ENCODE results near the gene SHANK3.

SHANK3 gene

GRCh38 chr22:50678651-50679521, 6.3 kb downstream of the SHANK3 start:
- DNase-seq (ENCODE audit: low read depth): no peak

- no peak for DNase-seq (ENCODE audit: low read depth)
Observed at GRCh38 chr22:50683086-50683993, 10.7 kb downstream of the SHANK3 start.

- no peak for DNase-seq (ENCODE audit: low read depth)
Observed at GRCh38 chr22:50683994-50684371, 11.4 kb downstream of the SHANK3 start.

- no peak for DNase-seq (ENCODE audit: low read depth)
Observed at GRCh38 chr22:50684501-50684900, 11.9 kb downstream of the SHANK3 start.

- no peak for DNase-seq (ENCODE audit: low read depth)
Observed at GRCh38 chr22:50684986-50685385, 12.4 kb downstream of the SHANK3 start.

GRCh38 chr22:50686794-50687193, 14.2 kb downstream of the SHANK3 start:
- no peak for DNase-seq (ENCODE audit: low read depth)

- DNase-seq (ENCODE audit: low read depth): no peak
Observed at GRCh38 chr22:50687829-50688228, 15.2 kb downstream of the SHANK3 start.

- DNase-seq (ENCODE audit: low read depth): no peak
Observed at GRCh38 chr22:50688448-50688847, 15.8 kb downstream of the SHANK3 start.

- DNase-seq (ENCODE audit: low read depth): no peak
Observed at GRCh38 chr22:50691521-50691920, 18.9 kb downstream of the SHANK3 start.

GRCh38 chr22:50693462-50693861, 20.8 kb downstream of the SHANK3 start:
- no peak for DNase-seq (ENCODE audit: low read depth)

GRCh38 chr22:50694099-50694605, 21.5 kb downstream of the SHANK3 start:
- no peak for DNase-seq (ENCODE audit: low read depth)

GRCh38 chr22:50694766-50695420, 22.3 kb downstream of the SHANK3 start:
- DNase-seq (ENCODE audit: low read depth): no peak

GRCh38 chr22:50695421-50696250, 23.0 kb downstream of the SHANK3 start:
- DNase-seq (ENCODE audit: low read depth): no peak

- DNase-seq (ENCODE audit: low read depth): no peak
Observed at GRCh38 chr22:50696251-50696798, 23.7 kb downstream of the SHANK3 start.

- DNase-seq (ENCODE audit: low read depth): no peak
Observed at GRCh38 chr22:50696799-50697561, 24.4 kb downstream of the SHANK3 start.

GRCh38 chr22:50697667-50698506, 25.3 kb downstream of the SHANK3 start:
- DNase-seq (ENCODE audit: low read depth): no peak

- DNase-seq (ENCODE audit: low read depth): no peak
Observed at GRCh38 chr22:50698546-50698945, 25.9 kb downstream of the SHANK3 start.

- no peak for DNase-seq (ENCODE audit: low read depth)
Observed at GRCh38 chr22:50699001-50699755, 26.6 kb downstream of the SHANK3 start.

All from activated T-helper 9 cell treated with anti-CD3 and anti-CD28 coated beads, Interleukin-2, amount 50 U/mL, for 16 hours (primary cell).